Stimulated activated CD4-positive, alpha-beta T cell treated with anti-CD3 and anti-CD28 coated beads, Interleukin-12 subunit alpha, Interleukin-12 subunit beta, amount 100 ng/mL, for 48 hours (primary cell): Measurements from ENCODE around the gene ARID1B.

Experiments
- DNase-seq, 3 donors: peaks; one replicate each; pipeline ENCODE4 v3.0.0-alpha.2; 2020; ENCODE audit warnings: low read depth in 2 of 3, low spot score in 1 of 3

ARID1B gene

DNA sequence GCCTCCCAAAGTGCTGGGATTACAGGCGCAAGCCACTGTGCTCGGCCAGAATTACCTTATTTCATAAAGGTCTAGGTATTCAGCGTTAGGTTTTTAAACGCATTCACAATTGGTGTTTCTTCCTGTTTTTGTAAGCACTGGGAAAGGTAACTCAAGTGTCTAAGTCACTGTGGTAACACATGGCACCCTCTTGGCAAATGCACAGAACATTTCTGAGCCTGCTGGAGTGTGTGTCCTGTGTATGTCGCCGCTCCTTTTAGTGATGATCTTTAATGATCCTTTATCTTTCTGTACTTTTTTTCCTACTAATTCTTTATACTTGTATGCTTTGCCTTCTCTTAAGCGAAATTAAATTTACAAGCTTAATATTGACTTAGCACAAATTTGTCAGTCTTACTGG, 263.0 kb downstream of the ARID1B start:
- no peak for DNase-seq

DNA sequence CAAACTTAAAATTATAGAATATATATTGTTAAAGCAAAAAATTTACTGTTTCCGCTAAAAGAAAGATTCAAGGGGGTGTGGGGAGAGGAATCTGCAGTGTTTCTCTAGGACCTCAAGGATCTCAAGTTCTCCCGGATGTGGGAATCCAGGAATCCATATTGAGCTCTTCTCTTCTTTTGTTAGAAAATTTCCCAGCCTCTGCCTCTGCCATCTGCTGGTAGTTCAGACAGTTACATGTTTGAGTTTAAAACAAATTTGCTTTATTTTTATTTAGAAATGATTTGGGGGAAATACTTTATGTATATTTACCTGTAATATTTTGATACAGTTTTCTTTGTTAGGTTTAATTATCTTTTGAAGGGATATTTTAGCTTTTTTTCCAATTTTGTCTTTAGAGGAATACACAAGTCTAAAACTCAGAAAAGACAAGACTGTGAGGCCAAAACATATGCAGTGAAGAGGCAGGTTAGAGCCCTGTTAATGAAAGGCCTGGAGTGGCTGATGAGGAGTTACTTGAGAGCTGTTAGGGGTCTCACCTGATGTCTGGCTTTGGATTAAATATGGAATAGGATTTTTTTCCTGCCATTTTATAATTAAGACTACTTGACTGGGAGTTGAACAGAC, 268.8 kb downstream of the ARID1B start:
- DNase-seq = no peak

DNA sequence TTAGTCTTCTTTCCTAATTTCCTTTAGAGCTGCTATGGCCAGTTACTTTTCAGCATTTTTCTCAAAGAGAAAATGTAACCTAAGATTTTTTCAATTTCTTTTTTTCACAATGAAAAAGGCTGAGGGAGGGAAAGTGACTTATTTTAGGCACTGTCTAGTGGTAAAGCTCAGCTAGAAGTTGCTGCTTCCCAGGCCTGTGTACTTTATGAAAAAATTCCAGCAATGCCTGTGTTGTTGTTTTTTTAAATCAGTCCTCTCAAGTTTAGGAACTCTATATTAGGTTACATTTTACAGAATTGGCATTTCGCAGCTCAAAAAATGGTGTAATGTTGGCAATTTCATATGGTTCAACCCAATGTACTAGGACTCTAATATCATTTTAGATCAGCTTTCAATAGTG, 269.6 kb downstream of the ARID1B start:
- DNase-seq = no peak

DNA sequence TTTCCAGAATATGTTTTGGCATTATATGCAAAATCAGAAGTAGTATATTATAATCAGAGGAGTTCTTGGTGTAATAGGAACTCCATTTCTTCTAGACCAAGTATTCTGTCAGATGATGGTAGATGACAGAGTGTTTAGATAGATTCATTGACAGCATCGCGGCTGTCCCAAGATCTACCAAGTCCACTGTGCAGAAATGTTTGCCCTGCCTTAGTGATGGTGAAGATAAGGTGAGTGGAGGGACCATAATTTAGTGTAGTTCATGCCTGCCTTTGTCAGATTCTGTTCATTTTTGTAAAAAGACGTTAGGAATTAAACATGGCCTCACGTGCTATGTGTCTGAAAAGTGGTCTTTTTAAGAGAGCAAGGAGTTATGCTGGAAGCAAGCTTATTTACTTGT, 270.1 kb downstream of the ARID1B start:
- DNase-seq = no peak

DNA sequence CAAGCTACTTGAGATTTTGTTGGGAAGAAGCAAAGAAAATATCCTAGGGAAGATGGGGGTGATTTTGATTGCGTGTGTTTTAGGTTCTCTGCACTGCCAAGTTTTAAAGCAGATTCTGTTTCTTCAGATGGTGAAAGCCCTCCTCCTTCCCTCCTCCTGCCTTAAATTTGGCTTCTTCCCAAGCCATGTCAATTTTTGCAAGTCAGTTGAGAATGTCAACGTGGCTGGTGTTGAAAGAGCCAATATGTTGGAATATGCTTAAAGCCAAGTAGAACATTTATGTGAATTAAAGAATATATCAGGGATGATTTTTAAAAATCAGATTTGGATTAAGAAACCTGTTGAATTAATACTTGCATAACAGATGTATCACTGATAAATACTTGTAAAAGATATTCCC, 270.8 kb downstream of the ARID1B start:
- no peak for DNase-seq

DNA sequence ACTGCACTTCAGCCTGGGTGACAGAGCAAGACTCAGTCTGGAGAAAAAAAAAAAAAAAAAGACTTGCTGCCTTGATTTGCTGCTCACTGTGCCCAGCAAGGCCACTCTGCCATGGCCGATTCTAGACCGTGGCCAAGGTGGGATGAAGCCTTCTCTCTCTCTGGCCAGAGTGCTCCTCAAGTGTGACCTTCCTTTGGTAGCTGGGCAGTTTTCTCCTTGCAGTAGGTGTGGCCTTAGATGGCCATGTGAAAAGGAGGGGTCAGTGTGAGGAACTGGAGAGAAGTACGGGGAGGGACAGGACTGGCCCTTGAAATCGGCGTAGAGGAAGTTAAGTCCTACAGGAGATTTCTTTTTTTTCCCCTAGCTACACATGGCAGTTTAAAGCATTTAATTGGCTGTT, 272.0 kb downstream of the ARID1B start:
- DNase-seq = no peak

DNA sequence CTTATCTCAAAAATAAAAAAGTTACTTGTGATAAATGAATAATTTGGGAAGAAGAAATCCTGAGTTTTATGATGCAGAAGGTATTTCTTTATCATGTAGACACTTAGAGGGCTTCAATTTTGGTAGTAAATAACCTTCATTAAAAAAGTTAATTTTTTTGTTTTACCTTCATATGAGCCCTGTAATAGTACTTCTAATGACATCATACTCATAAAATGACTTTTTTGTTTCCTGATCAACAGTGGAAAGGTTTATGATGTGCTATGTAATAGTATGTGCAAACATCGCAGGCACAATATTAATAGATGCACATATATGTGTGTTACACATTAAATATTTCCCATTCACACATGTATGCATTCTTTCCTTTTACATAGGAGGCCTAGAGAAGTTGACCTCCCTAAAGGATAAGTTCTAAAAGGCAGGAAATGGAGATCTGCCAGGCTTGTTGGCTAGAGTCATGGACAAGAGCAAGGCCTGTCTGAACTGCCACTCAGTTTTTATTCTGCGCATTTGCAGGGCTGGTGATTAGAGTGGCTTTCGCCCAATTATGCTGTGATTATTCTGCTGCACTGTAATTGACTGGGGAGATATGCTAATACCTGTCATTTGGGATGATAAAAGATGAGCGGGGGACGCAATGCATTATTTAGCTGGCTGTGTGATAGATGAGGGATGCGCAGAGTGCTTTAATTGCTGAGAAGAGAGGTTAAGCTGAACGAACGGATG, 273.5 kb downstream of the ARID1B start:
- DNase-seq = no peak

DNA sequence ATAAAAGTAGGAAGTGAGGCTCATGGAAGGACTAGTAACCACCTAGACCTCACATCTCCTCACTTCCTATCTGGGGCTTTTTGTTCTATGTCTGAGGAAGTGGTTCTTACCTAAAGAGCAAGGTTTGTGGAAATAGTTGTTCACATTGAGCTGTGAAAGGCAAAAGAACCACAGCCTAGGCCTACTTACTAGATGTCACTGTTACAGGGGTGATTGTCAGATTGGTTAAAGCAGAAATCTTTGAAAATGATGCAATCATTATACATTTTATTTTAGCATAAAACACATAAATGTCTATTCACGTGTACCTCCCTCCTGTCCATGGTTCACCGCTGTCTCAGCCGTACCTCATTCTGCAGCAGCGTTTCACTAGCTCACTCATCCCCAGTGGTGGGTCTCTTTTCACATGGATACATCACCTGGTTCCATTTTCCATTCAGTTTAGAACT, 277.4 kb downstream of the ARID1B start:
- DNase-seq = no peak

DNA sequence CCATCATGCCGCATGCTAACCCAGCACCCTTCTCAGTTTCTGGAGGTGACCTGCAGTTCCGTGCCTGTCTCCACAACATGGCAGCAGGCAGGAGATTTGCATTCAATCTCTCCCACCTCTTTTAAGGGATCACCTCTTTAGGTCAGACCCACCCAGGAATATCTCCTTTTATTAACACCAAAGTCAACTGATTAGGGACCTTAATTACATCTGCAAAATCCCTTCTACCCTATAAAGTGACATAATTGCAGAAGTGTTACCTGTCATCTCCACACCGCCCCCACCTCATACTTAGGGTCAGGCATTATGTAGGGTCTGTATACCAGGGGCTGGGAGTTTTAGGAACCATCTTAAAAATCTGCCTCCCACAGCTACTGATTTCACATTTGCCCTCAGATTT, 278.7 kb downstream of the ARID1B start:
- DNase-seq = no peak

DNA sequence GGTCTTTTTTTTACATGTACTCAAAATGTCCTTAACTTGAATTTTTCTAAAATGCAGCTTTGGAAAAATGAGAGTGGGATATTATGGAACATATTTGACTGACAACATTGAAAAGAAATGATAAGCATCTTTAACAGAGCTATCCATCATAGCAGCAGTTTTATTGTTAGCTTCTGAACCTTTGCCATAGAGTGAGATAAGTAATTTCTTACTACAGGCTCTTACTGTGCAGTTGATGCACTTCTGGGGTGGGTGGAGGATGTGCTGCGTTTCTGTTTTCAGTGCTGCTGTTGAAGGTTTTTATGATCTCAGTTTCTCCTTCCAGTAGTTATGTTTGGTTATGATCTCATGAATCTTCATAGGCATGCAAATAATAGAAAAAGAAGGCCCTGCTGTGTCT, 279.1 kb downstream of the ARID1B start:
- peak; percentile 32 to 47 (median 37) for DNase-seq

DNA sequence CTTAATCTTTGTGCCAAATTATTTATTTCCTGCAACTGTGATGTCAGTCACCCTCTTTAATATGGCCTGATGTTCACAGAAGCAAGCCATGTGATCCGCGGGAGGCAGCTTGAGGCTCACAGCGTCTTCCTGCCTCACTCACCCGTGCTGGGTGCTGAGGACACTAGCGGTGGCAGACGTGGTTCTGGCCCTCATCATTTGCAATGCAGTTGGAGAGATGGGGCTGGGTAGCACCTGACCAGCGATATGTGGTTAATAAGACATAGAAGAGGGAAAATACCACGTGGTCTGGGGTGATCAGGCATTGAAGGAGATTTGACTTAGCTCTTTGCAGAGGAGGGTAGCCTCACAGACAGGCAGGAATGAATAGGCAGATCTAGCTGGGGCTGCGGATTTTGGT, 281.4 kb downstream of the ARID1B start:
- no peak for DNase-seq

DNA sequence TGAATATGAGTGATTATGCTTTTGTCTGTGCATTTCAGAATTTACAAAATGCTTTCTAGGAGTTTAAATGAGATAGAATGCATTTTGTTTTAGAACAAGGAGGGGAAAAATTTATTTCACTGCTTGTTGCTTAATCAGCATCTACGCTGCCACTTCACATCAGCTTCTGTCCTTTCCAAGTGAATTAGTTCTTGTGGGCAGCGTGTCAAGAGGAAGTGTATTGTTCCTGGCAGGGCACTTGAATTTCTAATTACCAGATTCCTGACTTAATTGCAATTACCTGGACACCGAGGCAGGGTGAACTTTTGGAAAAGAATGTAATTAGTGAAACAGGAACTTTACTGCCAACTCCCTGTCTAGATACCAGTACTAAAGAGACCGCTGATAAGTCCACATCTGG, 282.6 kb downstream of the ARID1B start:
- DNase-seq = no peak

DNA sequence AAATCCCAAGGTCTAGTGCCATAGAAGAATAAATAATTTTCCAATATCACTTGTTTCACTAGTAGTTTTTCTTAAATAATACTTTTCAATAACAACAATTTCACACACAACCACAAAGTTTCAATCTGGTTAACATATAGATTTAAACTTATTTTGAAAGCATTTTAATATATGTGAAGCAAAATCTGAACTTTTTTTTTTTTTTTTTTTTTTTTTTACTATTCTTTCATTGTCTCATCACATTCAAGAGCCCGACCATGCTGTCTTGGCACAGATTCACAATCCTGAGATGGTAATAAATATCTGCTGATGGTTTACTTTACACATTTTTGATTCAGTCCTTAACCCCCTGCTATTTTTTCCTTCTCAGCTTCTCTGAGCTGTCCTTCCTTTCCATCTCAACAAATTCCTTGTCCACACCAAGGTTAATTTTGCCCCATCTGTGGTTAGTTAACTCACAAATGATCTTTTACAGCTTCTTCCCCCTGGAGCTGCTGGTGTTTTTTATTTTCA, 283.3 kb downstream of the ARID1B start:
- no peak for DNase-seq

DNA sequence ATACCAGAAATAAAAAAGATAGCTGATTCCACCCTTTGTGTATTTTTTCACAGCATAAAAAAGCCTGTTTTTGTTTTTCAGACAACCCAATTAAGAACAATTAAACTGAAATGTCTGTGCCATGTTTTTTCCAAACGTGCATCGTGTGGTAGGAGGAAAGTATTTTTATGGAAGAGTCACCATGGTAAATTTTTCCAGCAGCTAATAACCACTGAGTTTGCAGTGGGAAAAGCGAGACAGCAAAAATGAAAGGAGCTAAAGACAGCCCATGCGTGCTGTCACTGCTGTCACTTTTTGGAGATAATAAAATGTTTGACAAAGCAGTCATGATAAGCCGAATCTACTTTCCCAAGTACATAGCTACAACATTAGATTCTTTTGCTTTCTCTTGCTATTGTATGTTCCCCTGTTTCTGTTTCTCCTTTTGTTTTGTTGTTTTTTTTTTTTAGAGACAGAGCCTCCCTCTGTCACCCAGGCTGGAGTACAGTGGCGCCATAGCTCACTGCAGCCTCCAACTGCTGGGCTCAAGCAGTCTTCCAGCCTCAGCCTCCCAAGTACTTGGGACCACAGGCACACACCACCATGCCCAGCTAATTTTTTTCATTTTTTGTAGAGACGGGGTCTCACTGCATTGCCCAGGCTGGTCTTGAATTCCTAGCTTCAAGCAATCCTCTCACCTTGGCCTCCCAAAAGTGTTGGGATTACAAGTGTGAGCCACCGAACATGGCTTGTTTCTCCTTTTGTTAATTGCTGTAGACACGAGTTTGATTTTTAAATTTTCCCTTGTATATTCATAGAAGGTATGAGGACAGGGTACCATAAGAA, 284.8 kb downstream of the ARID1B start:
- DNase-seq = no peak

DNA sequence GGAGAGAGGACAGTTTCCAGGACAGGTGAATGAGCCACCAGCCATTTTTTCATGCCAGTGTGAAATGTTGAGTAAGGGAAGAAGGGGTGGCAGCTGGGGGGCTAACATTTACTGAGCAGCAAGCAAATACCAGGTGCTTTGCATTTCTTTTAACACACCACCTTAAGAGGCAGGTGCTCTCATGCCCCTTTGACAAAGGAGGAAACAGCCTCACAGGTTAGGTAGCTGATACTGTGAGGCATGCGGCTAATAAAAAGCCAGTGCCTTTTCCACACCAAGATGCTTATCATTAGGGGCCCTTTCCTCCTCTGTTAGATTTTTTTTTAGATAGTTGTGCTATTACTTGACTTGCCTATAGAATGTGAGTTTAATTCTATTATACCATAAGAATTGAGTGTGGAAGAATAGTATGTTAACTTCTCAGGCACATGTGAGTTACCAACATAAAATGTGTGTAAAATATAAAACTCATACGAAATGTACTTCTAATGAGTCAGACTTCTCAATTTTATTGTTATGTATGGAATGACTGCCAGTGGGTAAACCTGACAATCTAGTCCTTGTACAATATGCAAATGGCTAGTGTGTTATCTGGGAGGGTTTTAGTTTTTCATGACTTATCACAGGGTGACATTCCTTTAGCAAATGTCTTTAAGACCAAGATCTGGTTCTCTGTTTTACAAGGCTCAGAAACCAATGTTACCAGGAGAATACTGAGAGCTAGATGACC, 286.2 kb downstream of the ARID1B start:
- DNase-seq = no peak

DNA sequence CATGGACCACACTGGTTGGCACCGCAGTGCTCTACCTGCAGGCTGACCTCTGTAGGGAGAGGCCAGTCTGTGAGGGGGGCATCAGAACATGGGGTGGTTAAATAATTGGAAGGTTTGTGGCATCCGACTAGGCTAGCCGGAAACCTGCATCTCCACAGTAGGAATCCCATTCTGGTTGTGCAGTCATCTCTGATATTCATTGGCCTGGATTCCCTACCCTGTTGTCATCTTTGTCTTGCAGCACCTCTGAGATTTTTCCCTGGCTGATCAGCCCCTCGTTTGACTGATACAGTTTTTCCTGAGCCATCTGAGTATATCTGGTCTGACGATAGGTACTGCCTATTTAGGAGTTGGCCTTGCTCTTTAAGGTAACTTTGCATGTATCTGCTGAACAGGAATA, 286.7 kb downstream of the ARID1B start:
- no peak for DNase-seq

DNA sequence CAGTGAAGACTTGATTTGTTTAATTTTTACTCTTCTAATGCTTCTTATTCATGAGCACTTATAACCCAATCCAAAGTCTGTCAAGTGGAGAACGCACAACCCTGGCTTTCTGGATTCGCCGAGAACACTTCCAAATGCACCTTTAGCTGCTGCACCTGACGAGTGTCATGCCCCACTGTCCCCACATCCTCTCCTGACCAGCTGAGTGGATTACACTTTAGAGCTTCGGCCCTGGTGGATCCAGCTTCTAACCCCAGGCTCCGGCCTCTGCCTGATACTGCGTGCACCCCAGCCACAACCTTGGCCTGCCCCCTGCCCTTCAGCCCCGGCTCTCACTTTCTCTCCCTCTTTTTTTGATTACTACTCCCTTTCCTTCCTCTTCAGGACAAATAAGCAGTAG, 287.3 kb downstream of the ARID1B start:
- DNase-seq = no peak

DNA sequence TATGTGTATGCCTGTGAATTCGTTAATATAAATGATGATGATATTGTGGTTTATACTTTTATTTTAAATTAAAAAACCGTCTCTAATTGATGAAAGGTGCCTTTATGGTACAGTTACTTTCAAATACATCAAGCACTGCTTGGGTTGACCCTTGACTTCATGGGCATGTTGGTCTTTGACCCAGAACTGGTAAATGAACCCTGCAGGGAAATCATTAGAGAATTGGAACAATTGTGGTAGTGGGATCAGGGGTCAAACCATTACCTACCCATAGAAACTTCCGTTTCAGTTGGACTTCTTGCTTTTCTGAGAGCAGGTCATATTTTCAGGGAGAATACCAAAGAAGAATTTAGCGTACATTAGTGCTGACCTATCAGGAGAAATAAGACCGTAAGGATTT, 288.2 kb downstream of the ARID1B start:
- DNase-seq = no peak

DNA sequence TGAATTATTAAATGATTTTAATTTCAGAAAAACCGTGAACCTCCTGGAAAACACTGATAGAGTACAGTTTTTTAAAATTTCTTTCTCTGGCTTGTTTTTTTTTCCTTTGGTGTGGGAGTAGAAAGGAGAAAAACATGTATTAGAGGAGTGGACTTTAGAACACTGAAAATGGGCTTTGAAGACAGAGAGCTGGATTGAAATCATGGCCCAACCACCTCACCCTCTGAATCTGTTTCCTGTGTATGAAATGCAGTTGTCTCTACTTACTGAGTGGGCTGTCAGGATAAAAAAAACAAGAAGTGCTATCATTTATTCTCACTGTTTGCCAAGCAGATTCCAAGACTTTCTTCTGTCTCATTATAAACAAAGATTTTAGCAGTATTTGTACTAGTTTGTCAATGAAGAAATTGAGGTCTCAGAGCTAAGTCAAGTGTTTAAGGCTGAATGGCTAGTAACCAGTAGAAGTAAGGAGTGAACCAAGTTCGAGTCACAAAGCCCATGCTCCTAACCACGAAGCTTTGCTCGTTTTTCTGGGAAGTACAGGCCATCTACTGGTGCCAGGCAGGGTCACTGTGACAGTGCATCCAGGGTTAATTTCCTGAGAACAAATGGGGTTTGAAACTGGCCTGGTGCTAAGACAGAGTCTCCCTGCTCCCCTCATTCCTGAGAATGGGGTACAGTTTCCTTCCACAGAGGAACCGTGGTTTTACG, 289.8 kb downstream of the ARID1B start:
- DNase-seq = no peak

DNA sequence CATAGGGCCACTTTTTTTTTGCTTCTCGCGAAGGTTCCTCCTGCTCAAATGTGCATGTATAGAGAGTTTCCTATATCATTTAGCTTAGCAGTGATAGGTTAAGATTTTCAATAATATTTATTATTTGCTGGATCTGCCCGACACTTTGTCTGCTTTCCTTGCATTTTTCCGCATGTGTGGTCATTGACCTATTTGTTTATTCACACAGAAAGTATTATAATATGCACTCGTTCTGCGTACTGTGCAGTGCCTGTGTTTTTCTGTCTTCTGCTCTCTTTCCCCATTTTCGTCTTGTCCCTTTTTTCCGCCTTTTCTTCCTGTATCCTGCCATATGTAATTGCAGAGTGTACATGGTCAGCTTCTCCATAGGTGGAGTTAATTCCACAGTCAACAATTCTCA, 290.3 kb downstream of the ARID1B start:
- DNase-seq = no peak
